ENCODE results near the gene GRIK4.

The GRIK4 gene

GRCh38 chr11:120925944-120926343 lies 414.4 kb downstream of the GRIK4 start:
- Histone ChIP-seq H3K36me3 (ENCODE audit: insufficient read depth, low read length) (no peaks in the 10 kb centered on the region), H3K9me3 (ENCODE audit: low read length) (no peaks in the 10 kb centered on the region), H3K27ac (ENCODE audit: low read depth, low read length) (no peak overlapping the region), H3K4me1 (ENCODE audit: insufficient read depth, low read length) (no peaks in the 10 kb centered on the region), H3K4me3 (ENCODE audit: low read depth in 1 of 2, low read length in 2 of 2) (no peak overlapping the region), H3K9ac (ENCODE audit: low read length) (no peak overlapping the region), H3K27me3 (ENCODE audit: control insufficient read depth in 1 of 2, insufficient read depth in 2 of 2, low read length in 2 of 2) (no peaks in the 10 kb centered on the region)

DNA sequence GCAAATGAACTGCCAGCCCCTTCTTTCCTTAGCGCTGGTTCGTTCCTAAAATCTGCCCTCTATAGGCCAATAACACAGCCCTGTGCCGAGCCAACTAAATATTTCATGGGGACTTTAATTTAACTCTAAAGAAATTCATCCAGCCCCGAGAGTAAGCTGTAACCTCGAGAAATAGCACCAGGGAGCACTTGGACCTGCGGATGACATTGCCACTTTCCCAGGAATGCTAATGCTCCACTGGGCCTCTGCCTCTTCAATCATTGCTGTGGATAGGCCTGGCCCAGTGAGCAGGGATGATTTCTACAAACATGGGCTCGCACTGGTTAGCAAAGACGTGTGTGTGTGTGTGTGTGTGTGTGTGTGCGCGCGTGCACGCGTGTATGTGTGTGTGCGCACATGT lies 417.1 kb downstream of the GRIK4 start:
- H3K36me3 ChIP-seq (ENCODE audit: insufficient read depth, low read length), result no peaks in the 10 kb centered on the region
- H3K4me3 ChIP-seq (ENCODE audit: low read depth in 1 of 2, low read length in 2 of 2), result no peak overlapping the region
- no peaks in the 10 kb centered on the region for H3K4me1 ChIP-seq (ENCODE audit: insufficient read depth, low read length)
- no peaks in the 10 kb centered on the region for H3K9me3 ChIP-seq (ENCODE audit: low read length)
- H3K27ac ChIP-seq (ENCODE audit: low read depth, low read length), result no peak overlapping the region
- H3K27me3 ChIP-seq (ENCODE audit: control insufficient read depth in 1 of 2, insufficient read depth in 2 of 2, low read length in 2 of 2), result no peaks in the 10 kb centered on the region
- no peak overlapping the region for H3K9ac ChIP-seq (ENCODE audit: low read length)

GRCh38 chr11:120929090-120929489 lies 417.5 kb downstream of the GRIK4 start:
- H3K9ac ChIP-seq (ENCODE audit: low read length), result no peak overlapping the region

DNA sequence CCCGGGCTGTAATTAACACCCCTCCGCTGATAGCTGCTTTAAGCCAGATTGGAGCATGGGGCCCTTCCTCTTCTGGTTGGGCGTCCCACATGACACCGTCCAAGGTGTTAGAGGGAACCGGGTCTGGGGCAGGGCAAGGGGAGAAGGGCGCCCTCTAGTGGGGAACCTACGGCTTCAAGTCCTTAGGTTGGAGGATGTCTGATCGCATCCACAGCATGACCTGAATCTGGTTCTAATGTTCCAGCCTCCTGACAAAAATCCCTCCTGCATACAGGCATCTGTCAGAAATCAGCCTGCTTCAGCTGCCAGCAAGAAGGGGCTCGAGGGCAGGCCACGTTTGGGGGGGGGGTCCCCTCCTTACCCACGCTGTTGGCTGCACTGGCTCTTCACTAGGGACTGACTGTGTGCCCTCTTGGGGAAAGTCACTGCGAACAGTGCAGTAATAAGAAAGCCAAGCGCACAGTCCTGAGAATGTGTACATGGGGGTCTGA lies 418.2 kb downstream of the GRIK4 start:
- Histone ChIP-seq H3K4me1 (ENCODE audit: insufficient read depth, low read length) (no peaks in the 10 kb centered on the region), H3K36me3 (ENCODE audit: insufficient read depth, low read length) (no peaks in the 10 kb centered on the region), H3K27ac (ENCODE audit: low read depth, low read length) (no peak overlapping the region), H3K4me3 (ENCODE audit: low read depth in 1 of 2, low read length in 2 of 2) (no peak overlapping the region), H3K9me3 (ENCODE audit: low read length) (no peaks in the 10 kb centered on the region), H3K27me3 (ENCODE audit: control insufficient read depth in 1 of 2, insufficient read depth in 2 of 2, low read length in 2 of 2) (no peaks in the 10 kb centered on the region), H3K9ac (ENCODE audit: low read length) (no peak overlapping the region)

More at GRCh38 chr11:120929090-120929489, 417.5 kb downstream of the GRIK4 start:
- no peaks in the 10 kb centered on the region for H3K27me3 ChIP-seq (ENCODE audit: control insufficient read depth in 1 of 2, insufficient read depth in 2 of 2, low read length in 2 of 2)
- H3K4me3 ChIP-seq (ENCODE audit: low read depth in 1 of 2, low read length in 2 of 2), result no peak overlapping the region
- H3K27ac ChIP-seq (ENCODE audit: low read depth, low read length), result no peak overlapping the region
- no peaks in the 10 kb centered on the region for H3K4me1 ChIP-seq (ENCODE audit: insufficient read depth, low read length)
- H3K36me3 ChIP-seq (ENCODE audit: insufficient read depth, low read length), result no peaks in the 10 kb centered on the region
- no peaks in the 10 kb centered on the region for H3K9me3 ChIP-seq (ENCODE audit: low read length)

GRCh38 chr11:120931057-120931779 lies 419.7 kb downstream of the GRIK4 start:
- Histone ChIP-seq H3K4me1 (ENCODE audit: insufficient read depth, low read length) (no peaks in the 10 kb centered on the region), H3K27ac (ENCODE audit: low read depth, low read length) (no peak overlapping the region)

DNA sequence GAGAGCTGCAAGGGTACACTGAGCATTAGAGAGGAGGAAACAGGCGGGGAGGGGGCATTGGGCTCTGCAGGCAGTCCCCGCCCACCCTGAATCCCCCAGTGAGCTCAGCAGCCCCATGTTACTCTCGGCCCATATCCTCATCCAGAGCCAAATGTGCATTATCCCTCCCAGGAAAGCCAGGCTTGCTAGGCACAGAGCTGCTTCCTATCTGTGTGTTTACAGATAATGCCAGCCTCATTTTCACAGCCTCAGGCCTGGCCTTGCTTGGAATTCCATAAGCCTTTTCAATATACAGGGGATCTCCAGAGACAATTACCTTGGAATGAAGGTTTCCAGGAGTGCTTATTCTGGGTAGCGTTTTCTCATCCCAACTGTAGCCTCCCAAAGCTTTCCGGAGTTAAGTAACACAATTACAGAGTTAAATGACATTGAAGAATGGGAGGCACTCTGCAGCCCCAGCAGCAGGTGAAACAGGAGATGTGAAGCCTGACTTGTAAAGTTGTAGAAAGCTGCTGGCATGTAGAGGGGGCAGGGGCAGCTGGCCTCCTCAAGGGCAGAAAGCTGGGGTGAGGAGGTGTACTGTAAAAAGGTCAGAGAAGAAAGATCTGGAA lies 420.9 kb downstream of the GRIK4 start:
- Histone ChIP-seq H3K4me1 (ENCODE audit: insufficient read depth, low read length) (no peaks in the 10 kb centered on the region), H3K27ac (ENCODE audit: low read depth, low read length) (no peak overlapping the region), H3K36me3 (ENCODE audit: insufficient read depth, low read length) (no peaks in the 10 kb centered on the region), H3K9ac (ENCODE audit: low read length) (no peak overlapping the region), H3K4me3 (ENCODE audit: low read depth in 1 of 2, low read length in 2 of 2) (no peak overlapping the region), H3K27me3 (ENCODE audit: control insufficient read depth in 1 of 2, insufficient read depth in 2 of 2, low read length in 2 of 2) (no peaks in the 10 kb centered on the region), H3K9me3 (ENCODE audit: low read length) (no peaks in the 10 kb centered on the region)

More at GRCh38 chr11:120931057-120931779, 419.7 kb downstream of the GRIK4 start:
- Histone ChIP-seq H3K36me3 (ENCODE audit: insufficient read depth, low read length) (no peaks in the 10 kb centered on the region), H3K9me3 (ENCODE audit: low read length) (no peaks in the 10 kb centered on the region), H3K27me3 (ENCODE audit: control insufficient read depth in 1 of 2, insufficient read depth in 2 of 2, low read length in 2 of 2) (no peaks in the 10 kb centered on the region), H3K9ac (ENCODE audit: low read length) (no peak overlapping the region), H3K4me3 (ENCODE audit: low read depth in 1 of 2, low read length in 2 of 2) (no peak overlapping the region)

DNA sequence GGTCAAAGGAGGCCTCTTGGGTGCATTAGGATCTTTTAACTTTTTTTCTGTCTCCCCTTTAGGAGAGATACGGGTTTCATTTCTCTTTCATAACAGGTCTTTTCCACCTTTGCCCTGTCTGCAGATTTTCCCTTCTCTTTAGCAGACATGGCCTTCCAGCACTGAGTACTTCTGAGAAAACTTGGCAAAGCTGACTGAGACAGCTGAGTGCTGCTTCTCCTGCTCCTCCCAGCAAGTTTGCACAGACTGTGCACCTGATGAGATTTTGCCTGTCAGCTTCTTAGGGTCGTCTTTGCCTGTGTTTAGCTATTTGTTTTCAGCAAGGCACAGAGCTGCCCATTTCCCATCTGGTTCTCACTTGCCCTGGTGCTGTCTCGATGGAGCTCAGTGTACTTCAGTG lies 424.8 kb downstream of the GRIK4 start:
- no peak overlapping the region for H3K4me3 ChIP-seq (ENCODE audit: low read depth in 1 of 2, low read length in 2 of 2)
- H3K36me3 ChIP-seq (ENCODE audit: insufficient read depth, low read length), result no peaks in the 10 kb centered on the region
- no peak overlapping the region for H3K27ac ChIP-seq (ENCODE audit: low read depth, low read length)
- no peaks in the 10 kb centered on the region for H3K27me3 ChIP-seq (ENCODE audit: control insufficient read depth in 1 of 2, insufficient read depth in 2 of 2, low read length in 2 of 2)
- no peaks in the 10 kb centered on the region for H3K4me1 ChIP-seq (ENCODE audit: insufficient read depth, low read length)
- no peaks in the 10 kb centered on the region for H3K9me3 ChIP-seq (ENCODE audit: low read length)
- no peak overlapping the region for H3K9ac ChIP-seq (ENCODE audit: low read length)

- Histone ChIP-seq H3K4me1 (ENCODE audit: insufficient read depth, low read length) (no peaks in the 10 kb centered on the region), H3K4me3 (ENCODE audit: low read depth in 1 of 2, low read length in 2 of 2) (no peak overlapping the region), H3K9ac (ENCODE audit: low read length) (no peak overlapping the region), H3K9me3 (ENCODE audit: low read length) (no peaks in the 10 kb centered on the region), H3K27me3 (ENCODE audit: control insufficient read depth in 1 of 2, insufficient read depth in 2 of 2, low read length in 2 of 2) (no peaks in the 10 kb centered on the region), H3K27ac (ENCODE audit: low read depth, low read length) (no peak overlapping the region), H3K36me3 (ENCODE audit: insufficient read depth, low read length) (no peaks in the 10 kb centered on the region)
Observed at GRCh38 chr11:120937501-120937900, 426.0 kb downstream of the GRIK4 start.

- Histone ChIP-seq H3K27me3 (ENCODE audit: control insufficient read depth in 1 of 2, insufficient read depth in 2 of 2, low read length in 2 of 2) (no peaks in the 10 kb centered on the region), H3K36me3 (ENCODE audit: insufficient read depth, low read length) (no peaks in the 10 kb centered on the region), H3K9ac (ENCODE audit: low read length) (no peak overlapping the region), H3K27ac (ENCODE audit: low read depth, low read length) (no peak overlapping the region), H3K4me3 (ENCODE audit: low read depth in 1 of 2, low read length in 2 of 2) (no peak overlapping the region), H3K4me1 (ENCODE audit: insufficient read depth, low read length) (no peaks in the 10 kb centered on the region), H3K9me3 (ENCODE audit: low read length) (no peaks in the 10 kb centered on the region)
Observed at GRCh38 chr11:120938260-120938659, 426.7 kb downstream of the GRIK4 start.

DNA sequence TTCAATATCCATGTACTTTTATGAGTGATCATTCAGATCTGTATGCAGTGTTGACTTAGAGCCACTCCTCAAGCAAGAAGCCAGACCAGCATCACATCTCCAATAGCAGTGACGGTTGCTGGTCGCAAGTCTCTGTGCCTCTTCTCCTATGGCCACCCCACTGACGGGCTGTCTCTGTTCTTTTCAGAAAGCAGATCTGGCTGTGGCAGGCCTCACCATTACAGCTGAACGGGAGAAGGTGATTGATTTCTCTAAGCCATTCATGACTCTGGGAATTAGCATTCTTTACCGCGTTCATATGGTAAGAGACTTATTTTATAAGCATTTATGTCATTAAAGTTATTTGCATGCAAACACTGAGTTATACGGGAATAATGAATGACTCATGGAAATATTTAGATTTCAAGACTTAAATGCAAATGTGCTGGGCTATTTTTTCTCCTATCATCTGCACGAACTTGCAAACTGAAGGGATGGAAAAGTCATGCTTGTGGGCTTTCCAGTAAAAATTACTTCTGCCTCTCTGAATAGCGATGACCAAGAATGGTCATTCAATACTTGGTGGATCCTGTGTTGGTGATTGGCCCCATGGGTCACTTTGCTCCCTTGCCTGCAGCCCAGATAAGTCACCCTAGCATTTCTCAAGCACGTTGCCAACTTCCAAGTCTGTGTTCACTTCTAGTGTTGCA lies 428.8 kb downstream of the GRIK4 start:
- no peak overlapping the region for H3K4me3 ChIP-seq (ENCODE audit: low read depth in 1 of 2, low read length in 2 of 2)
- H3K4me1 ChIP-seq (ENCODE audit: insufficient read depth, low read length), result no peaks in the 10 kb centered on the region
- no peak overlapping the region for H3K9ac ChIP-seq (ENCODE audit: low read length)
- no peak overlapping the region for H3K27ac ChIP-seq (ENCODE audit: low read depth, low read length)
- H3K9me3 ChIP-seq (ENCODE audit: low read length), result no peaks in the 10 kb centered on the region
- no peaks in the 10 kb centered on the region for H3K36me3 ChIP-seq (ENCODE audit: insufficient read depth, low read length)
- H3K27me3 ChIP-seq (ENCODE audit: control insufficient read depth in 1 of 2, insufficient read depth in 2 of 2, low read length in 2 of 2), result no peaks in the 10 kb centered on the region

GRCh38 chr11:120941000-120941399 lies 429.5 kb downstream of the GRIK4 start:
- Histone ChIP-seq H3K27me3 (ENCODE audit: control insufficient read depth in 1 of 2, insufficient read depth in 2 of 2, low read length in 2 of 2) (no peaks in the 10 kb centered on the region), H3K4me3 (ENCODE audit: low read depth in 1 of 2, low read length in 2 of 2) (no peak overlapping the region), H3K9me3 (ENCODE audit: low read length) (no peaks in the 10 kb centered on the region), H3K27ac (ENCODE audit: low read depth, low read length) (no peak overlapping the region), H3K9ac (ENCODE audit: low read length) (no peak overlapping the region), H3K4me1 (ENCODE audit: insufficient read depth, low read length) (no peaks in the 10 kb centered on the region), H3K36me3 (ENCODE audit: insufficient read depth, low read length) (no peaks in the 10 kb centered on the region)
